GM19467 (cell line): ENCODE data around the gene TRABD.
"Not testable (repeated sequence)": the region's sequence is repeated elsewhere in the genome, so short reads cannot be mapped to it uniquely, and the experiment has no call there.

Experiments used
- ATAC-seq: cut with Tn5 transposase; IDR thresholded peaks from one replicate; pipeline ENCODE4 v1.9.1; 2021; ENCODE audit warnings: mild to moderate bottlenecking, moderate library complexity; ENCODE audit not compliant: unreplicated experiment

Gene TRABD

GRCh38 chr22:50200461-50201190 lies 14.9 kb downstream of the TRABD start, which contains the start of gene SELENOO:
TSS of gene SELENOO (plus strand) at chr22:50201011. CDS start at chr22:50201037, 26 bp downstream.
- ATAC-seq = peak; percentile 57

GRCh38 chr22:50201191-50202129 lies 15.7 kb downstream of the TRABD start:
- peak; percentile 22 for ATAC-seq

GRCh38 chr22:50202130-50202666 lies 16.5 kb downstream of the TRABD start:
- ATAC-seq = no peak

- no peak for ATAC-seq
Observed at GRCh38 chr22:50203288-50203687, 17.6 kb downstream of the TRABD start.

- ATAC-seq = no peak
Observed at GRCh38 chr22:50204571-50204970, 18.9 kb downstream of the TRABD start.

- ATAC-seq = not testable (repeated sequence)
Observed at GRCh38 chr22:50204998-50205397, 19.3 kb downstream of the TRABD start.

GRCh38 chr22:50205781-50206569 lies 20.3 kb downstream of the TRABD start:
- ATAC-seq = no peak

GRCh38 chr22:50206599-50206998 lies 20.9 kb downstream of the TRABD start:
- no peak for ATAC-seq

GRCh38 chr22:50207383-50208140 lies 21.8 kb downstream of the TRABD start:
- ATAC-seq = no peak

- no peak for ATAC-seq
Observed at GRCh38 chr22:50208430-50208938, 22.8 kb downstream of the TRABD start.

GRCh38 chr22:50208939-50209892 lies 23.5 kb downstream of the TRABD start:
- ATAC-seq = no peak

GRCh38 chr22:50209893-50210292 lies 24.2 kb downstream of the TRABD start:
- ATAC-seq = no peak

GRCh38 chr22:50210378-50211139 lies 24.8 kb downstream of the TRABD start:
- ATAC-seq = no peak

GRCh38 chr22:50211147-50211546 lies 25.4 kb downstream of the TRABD start:
- ATAC-seq = no peak

GRCh38 chr22:50213263-50213662 lies 27.6 kb downstream of the TRABD start:
- no peak for ATAC-seq

GRCh38 chr22:50215297-50216054 lies 29.8 kb downstream of the TRABD start:
- no peak for ATAC-seq

- ATAC-seq = no peak
Observed at GRCh38 chr22:50216055-50216683, 30.5 kb downstream of the TRABD start.
